ENCODE data around the gene ARSA.

ARSA gene

DNA sequence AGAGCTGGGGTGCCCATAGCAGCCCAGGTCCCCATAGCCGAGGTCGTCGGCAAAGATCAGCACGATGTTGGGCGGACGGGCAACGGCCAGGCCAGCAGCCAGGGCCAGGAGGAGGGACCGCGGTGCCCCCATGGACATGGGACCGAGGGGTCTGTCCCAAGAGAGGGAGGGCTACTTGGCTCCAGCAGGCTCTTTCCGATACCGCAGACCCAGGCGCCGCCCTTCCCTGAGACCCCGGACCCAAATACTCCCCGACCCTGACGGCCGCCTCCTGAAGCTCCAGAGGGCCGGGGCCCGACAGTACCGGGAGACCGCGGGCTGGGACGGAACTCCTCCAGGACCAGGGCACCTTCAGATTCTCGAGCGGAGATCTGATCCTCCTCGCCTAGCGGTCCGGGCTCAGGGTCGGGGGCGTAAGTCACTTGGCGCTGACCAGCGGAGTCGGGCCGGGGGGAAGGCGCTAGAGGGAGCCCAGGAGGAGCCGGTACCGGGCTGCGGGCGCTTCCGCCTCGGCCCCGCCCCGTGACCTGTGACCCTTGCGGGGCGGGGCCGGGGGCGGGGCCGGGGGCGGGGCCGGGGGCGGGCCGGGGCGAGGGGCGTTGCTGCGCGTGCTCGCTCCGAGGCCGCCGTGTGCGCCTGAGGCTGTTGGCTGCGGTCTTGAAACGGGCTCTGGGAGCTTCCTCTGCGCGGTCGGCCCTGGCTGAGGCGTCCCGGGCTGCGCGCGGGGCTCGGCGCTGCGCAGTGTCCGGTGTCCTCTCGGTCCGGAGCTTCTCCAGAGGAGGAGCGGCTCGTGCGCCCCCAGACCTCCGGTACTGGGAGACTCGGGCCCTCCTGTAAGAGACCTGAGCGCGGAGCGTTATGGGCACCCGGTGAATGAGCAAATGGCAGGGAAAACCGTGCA lies at the start of gene ARSA:
Gene ARSA (minus strand): TSS at position 511 of the 901 bp plus-strand sequence. CDS start 373 bp downstream, at position 138.
- DNase-seq (ENCODE audit: low read depth): peak; percentile 89
- TF ChIP-seq, protein P1, sequence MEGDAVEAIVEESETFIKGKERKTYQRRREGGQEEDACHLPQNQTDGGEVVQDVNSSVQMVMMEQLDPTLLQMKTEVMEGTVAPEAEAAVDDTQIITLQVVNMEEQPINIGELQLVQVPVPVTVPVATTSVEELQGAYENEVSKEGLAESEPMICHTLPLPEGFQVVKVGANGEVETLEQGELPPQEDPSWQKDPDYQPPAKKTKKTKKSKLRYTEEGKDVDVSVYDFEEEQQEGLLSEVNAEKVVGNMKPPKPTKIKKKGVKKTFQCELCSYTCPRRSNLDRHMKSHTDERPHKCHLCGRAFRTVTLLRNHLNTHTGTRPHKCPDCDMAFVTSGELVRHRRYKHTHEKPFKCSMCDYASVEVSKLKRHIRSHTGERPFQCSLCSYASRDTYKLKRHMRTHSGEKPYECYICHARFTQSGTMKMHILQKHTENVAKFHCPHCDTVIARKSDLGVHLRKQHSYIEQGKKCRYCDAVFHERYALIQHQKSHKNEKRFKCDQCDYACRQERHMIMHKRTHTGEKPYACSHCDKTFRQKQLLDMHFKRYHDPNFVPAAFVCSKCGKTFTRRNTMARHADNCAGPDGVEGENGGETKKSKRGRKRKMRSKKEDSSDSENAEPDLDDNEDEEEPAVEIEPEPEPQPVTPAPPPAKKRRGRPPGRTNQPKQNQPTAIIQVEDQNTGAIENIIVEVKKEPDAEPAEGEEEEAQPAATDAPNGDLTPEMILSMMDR (IDR thresholded peaks at IDR 0.05; ENCODE audit: insufficient read depth, low read depth, low read length, missing control alignments): peak; percentile 33
- peak within 1 kb of the TSS; percentile 98 for H3K4me3 ChIP-seq (ENCODE audit: low read depth, low read length)

DNA sequence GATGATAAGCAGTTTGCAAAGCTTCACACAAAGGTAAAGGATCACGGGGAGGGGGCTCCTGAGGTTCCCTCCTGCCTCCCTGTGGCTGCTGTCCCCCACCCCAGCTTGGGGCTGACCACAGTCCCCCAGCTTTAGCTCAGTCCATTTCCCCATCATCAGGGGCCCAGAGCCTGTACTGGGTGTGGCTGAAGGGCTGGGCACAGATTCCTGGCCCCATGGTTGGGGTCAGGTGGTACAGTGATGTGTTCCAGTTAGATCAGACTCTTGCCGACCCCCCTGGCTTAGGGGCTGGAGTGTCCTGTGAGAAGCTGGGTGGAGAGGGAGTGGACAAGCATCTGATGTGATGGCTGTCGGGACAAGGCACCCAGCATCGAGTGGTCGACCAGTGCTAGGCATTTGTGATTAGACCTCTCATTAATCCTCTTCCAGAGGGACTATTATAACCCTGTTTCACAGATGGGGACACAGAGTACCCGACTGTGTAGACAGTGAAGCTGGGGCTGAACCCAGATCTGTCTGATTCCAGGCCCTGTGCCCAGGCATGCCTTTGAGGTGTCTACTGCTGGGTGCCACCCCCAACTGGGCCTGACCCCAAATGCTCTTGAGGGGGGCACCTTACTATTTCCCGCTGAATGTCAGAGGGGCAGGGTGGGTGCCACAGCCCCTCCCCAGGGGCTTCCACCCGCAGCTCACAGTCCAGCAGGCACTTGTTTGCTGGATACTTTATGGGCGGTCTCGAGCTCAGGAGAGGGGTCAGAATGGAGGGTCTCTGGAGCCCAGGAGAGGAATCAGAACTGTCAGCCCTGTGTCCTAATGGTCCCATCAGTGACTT lies 48.9 kb upstream of the ARSA start:
- H3K4me3 ChIP-seq (ENCODE audit: low read depth, low read length): no peak overlapping the region
- no peak for DNase-seq (ENCODE audit: low read depth)
- TF ChIP-seq, protein P1 (IDR thresholded peaks at IDR 0.05; ENCODE audit: insufficient read depth, low read depth, low read length, missing control alignments): no peak

DNA sequence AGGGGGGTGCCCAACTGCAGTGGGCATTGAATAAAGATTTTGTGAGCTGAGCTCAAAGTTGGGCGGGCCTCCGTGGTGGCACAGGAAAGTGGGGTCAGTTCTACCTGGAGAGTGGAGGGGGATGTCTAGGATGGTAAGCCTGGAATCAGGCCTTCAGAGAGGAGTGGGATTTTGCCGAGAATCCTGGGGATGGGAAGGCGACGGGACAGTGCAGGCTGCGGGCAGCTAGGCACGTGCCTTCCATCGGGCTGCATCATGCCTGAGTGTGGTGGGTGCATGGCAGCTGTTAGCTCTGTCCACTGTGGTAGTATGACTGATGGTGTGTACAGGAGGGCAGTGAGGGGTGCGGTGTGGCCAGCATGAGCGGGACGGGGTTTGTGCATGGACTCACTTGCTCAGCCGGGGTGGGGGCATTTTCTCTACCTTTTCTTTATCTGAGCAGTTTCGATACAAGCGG lies 48.3 kb upstream of the ARSA start:
- no peak overlapping the region for H3K4me3 ChIP-seq (ENCODE audit: low read depth, low read length)
- TF ChIP-seq, protein P1 (IDR thresholded peaks at IDR 0.05; ENCODE audit: insufficient read depth, low read depth, low read length, missing control alignments): no peak
- no peak for DNase-seq (ENCODE audit: low read depth)

DNA sequence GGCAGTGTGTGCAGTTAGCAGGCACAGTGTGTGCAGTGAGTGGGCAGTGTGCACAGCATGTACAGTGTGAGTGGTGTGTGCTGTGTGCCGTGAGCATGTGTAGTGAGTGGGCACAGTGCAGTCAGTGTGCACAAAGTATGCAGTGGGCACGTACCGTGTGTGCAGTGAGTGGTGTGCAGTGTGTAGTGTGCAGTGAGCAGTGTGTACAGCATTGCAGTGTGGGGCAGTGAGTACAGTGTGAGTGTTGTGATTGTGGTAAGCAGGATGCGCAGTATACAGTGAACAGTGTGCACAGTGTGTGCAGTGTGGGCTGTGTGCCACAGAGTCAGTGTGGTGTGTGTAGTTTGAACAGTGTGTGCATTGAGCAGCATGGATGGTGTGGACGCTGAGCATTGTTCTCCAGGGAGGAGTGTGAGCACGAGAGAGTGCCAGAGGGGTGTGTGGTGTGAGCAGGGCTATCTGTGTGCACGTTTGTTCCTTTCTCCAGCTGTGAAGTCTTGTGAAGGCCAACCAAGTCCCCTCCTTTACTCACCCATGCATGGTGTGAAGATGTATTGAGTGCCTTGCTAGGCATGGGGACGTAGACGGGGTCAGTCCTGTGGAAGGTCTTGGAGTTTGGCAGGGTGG lies 47.7 kb upstream of the ARSA start:
- no peak overlapping the region for H3K4me3 ChIP-seq (ENCODE audit: low read depth, low read length)
- TF ChIP-seq, protein P1 (IDR thresholded peaks at IDR 0.05; ENCODE audit: insufficient read depth, low read depth, low read length, missing control alignments): no peak
- DNase-seq (ENCODE audit: low read depth): no peak

DNA sequence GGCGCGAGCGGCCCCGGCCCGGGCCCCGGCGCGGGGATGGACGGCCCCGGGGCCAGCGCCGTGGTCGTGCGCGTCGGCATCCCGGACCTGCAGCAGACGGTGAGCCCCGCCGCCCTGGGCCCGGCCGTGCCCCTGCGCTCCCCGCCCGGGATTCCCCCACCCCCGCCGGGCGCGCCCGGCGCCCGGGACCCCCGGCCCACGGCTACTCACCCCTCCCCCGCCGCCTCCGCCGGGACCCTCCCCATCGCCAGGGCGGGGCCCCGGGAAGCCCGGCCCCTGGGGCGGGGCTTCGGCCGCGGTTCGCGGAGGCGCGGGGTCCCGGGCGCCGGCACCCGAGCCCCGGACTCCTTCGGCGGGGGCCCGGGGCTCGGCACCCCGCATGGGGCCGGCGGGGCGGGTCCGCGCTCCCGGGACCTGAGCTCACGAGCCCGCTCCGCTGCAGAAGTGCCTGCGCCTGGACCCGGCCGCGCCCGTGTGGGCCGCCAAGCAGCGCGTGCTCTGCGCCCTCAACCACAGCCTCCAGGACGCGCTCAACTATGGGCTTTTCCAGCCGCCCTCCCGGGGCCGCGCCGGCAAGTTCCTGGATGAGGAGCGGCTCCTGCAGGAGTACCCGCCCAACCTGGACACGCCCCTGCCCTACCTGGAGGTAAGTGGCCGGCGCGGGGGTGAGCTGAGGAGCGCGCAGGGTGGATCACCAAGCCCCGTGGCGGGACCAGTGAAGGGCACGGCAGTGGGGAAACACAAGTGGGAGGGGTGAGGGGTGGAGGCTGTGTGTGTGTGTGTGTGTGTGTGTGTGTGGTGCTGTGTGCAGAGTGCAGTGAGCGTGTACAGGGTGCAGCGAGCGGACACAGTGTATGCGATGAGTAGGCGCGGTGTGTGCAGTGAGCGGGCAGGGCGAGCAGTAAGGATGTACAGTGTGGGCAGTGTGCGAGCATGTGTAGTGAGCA lies 46.9 kb upstream of the ARSA start:
- no peak for DNase-seq (ENCODE audit: low read depth)
- H3K4me3 ChIP-seq (ENCODE audit: low read depth, low read length): no peak overlapping the region
- TF ChIP-seq, protein P1 (IDR thresholded peaks at IDR 0.05; ENCODE audit: insufficient read depth, low read depth, low read length, missing control alignments): no peak

DNA sequence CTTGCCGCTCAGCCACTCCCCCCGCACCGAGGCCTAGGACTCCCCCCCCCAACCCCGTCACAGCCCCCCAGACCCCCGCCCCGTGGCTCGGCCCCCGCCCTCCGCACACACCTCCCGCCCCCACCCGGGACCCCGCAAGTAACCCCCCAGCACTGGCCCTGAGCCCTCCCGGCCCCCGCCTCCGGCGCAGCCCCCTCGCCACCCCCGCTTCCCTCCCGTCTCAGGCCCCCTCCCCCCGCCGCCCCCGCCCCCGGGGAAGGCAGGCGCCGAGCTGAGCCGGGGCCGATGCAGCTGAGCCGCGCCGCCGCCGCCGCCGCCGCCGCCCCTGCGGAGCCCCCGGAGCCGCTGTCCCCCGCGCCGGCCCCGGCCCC lies 46.2 kb upstream of the ARSA start:
- no peak for DNase-seq (ENCODE audit: low read depth)
- TF ChIP-seq, protein P1 (IDR thresholded peaks at IDR 0.05; ENCODE audit: insufficient read depth, low read depth, low read length, missing control alignments): no peak

More for the DNA sequence above, 46.2 kb upstream of the ARSA start:
- H3K4me3 ChIP-seq (ENCODE audit: low read depth, low read length): no peak overlapping the region

All from GM12865 (cell line).